GM21367 (cell line): ENCODE measurements around the gene SNX9.
A peak's percentile ranks its signal among the peaks of the same experiment; 100 is the strongest.
"Not testable (repeated sequence)": the region's sequence is repeated elsewhere in the genome, so short reads cannot be mapped to it uniquely, and the experiment has no call there.

Source experiments
- ATAC-seq: cut with Tn5 transposase; IDR thresholded peaks from one replicate; pipeline ENCODE4 v1.9.1; 2021; ENCODE audit not compliant: unreplicated experiment

The SNX9 gene

GRCh38 chr6:157853902-157854502 is 31.0 kb downstream of the SNX9 start:
- ATAC-seq: no peak

- ATAC-seq: no peak
These were observed 32.3 kb downstream of the SNX9 start for GRCh38 chr6:157855325-157855724.

- not testable (repeated sequence) for ATAC-seq
These were observed 32.8 kb downstream of the SNX9 start for GRCh38 chr6:157855804-157856203.

GRCh38 chr6:157858664-157859063 is 35.6 kb downstream of the SNX9 start:
- not testable (repeated sequence) for ATAC-seq

- ATAC-seq: no peak
These were observed 36.9 kb downstream of the SNX9 start for GRCh38 chr6:157859775-157860504.

GRCh38 chr6:157860505-157860991 is 37.5 kb downstream of the SNX9 start:
- ATAC-seq: no peak

- ATAC-seq: no peak
These were observed 38.1 kb downstream of the SNX9 start for GRCh38 chr6:157861184-157861583.

GRCh38 chr6:157861814-157862213 is 38.8 kb downstream of the SNX9 start:
- no peak for ATAC-seq

- no peak for ATAC-seq
These were observed 39.7 kb downstream of the SNX9 start for GRCh38 chr6:157862706-157863105.

GRCh38 chr6:157864185-157864761 is 41.2 kb downstream of the SNX9 start:
- no peak for ATAC-seq

- no peak for ATAC-seq
These were observed 42.2 kb downstream of the SNX9 start for GRCh38 chr6:157865249-157865648.

GRCh38 chr6:157867155-157867559 is 44.1 kb downstream of the SNX9 start:
- ATAC-seq: no peak

- no peak for ATAC-seq
These were observed 44.9 kb downstream of the SNX9 start for GRCh38 chr6:157867981-157868380.

- no peak for ATAC-seq
These were observed 45.8 kb downstream of the SNX9 start for GRCh38 chr6:157868835-157869234.

- ATAC-seq: no peak
These were observed 46.7 kb downstream of the SNX9 start for GRCh38 chr6:157869673-157870302.

GRCh38 chr6:157873735-157874344 is 50.8 kb downstream of the SNX9 start:
- ATAC-seq: no peak

GRCh38 chr6:157877149-157877548 is 54.1 kb downstream of the SNX9 start:
- no peak for ATAC-seq

GRCh38 chr6:157877573-157878438 is 54.8 kb downstream of the SNX9 start:
- ATAC-seq: no peak

- ATAC-seq: peak; percentile 87
These were observed 56.2 kb downstream of the SNX9 start for GRCh38 chr6:157879034-157879872.
